ENCODE data around the gene ENHO. TPM values are rescaled to one million over a fixed set of nuclear protein-coding genes. Genes with fewer than 3 reads are reported as not detected.

The ENHO gene
- polyA plus RNA-seq, 1 donor (not counting 4 experiments of a cell fraction or from before 2014, with no cell fraction given) = not detected

- peaks cover 20% of the 10 kb centered on the region for H3K27me3 ChIP-seq (ENCODE audit: control insufficient read depth, extremely low read depth, insufficient read depth, low read length)
- no peaks in the 10 kb centered on the region for H3K9me1 ChIP-seq (ENCODE audit: control insufficient read depth, extremely low read depth, insufficient read depth, low read length)
- no peaks in the 10 kb centered on the region for H3K9me3 ChIP-seq (ENCODE audit: control insufficient read depth, low read depth, low read length)
- peaks cover 5% of the 10 kb centered on the region for H3K4me1 ChIP-seq (ENCODE audit: control insufficient read depth, extremely low read depth, insufficient read depth, low read length)
- H4K20me1 ChIP-seq (ENCODE audit: control insufficient read depth, extremely low read depth, insufficient read depth, low read length) = no peaks in the 10 kb centered on the region
- DNase-seq (ENCODE audit: low read depth, low spot score) (no peak), FAIRE-seq (no peak)
- dilution Hi-C loops (cut with MboI; ENCODE audit: extremely low pct_ligation_motif_present, low sequenced_read_pairs) = no loop called here
- TF ChIP-seq EZH2 (IDR thresholded peaks at IDR 0.05; ENCODE audit: low read length) = no peak
- no peak for TF ChIP-seq CTCF (optimal IDR thresholded peaks at IDR 0.05 in 1 of 3, IDR thresholded peaks at IDR 0.05 in 1 of 3, conservative IDR thresholded peaks at IDR 0.05 in 1 of 3; ENCODE audit: extremely low read depth in 1 of 3, insufficient read depth in 2 of 3, low read length in 3 of 3)
- H3K79me2 ChIP-seq (ENCODE audit: control insufficient read depth, insufficient read depth, low read length) = no peaks in the 10 kb centered on the region
- H2AFZ ChIP-seq (ENCODE audit: control insufficient read depth, low read length) = no peak overlapping the region
- H3K4me2 ChIP-seq (ENCODE audit: control insufficient read depth, extremely low read depth, insufficient read depth, low read depth, low read length) = no peak overlapping the region
- no peak overlapping the region for H3K27ac ChIP-seq (ENCODE audit: control insufficient read depth, insufficient read depth, low read length)
- H3K36me3 ChIP-seq (ENCODE audit: control insufficient read depth in 2 of 2, extremely low read depth in 1 of 2, insufficient read depth in 2 of 2, low read length in 2 of 2) = no peaks in the 10 kb centered on the region
- no peak overlapping the region for H3K9ac ChIP-seq (ENCODE audit: control insufficient read depth, extremely low read depth, insufficient read depth, low read length)
- no peak overlapping the region for H3K4me3 ChIP-seq (ENCODE audit: control insufficient read depth in 2 of 3, extremely low read depth in 1 of 3, insufficient read depth in 2 of 3, low read depth in 1 of 3, low read length in 3 of 3)
Measured at GRCh38 chr9:34520505-34521385, 2.0 kb downstream of the ENHO start.

- no peak overlapping the region for H2AFZ ChIP-seq (ENCODE audit: control insufficient read depth, low read length)
- FAIRE-seq = no peak
- no peaks in the 10 kb centered on the region for H3K9me1 ChIP-seq (ENCODE audit: control insufficient read depth, extremely low read depth, insufficient read depth, low read length)
- peaks cover 20% of the 10 kb centered on the region for H3K27me3 ChIP-seq (ENCODE audit: control insufficient read depth, extremely low read depth, insufficient read depth, low read length)
- H3K4me2 ChIP-seq (ENCODE audit: control insufficient read depth, extremely low read depth, insufficient read depth, low read depth, low read length) = no peak overlapping the region
- H3K27ac ChIP-seq (ENCODE audit: control insufficient read depth, insufficient read depth, low read length) = no peak overlapping the region
- no peak overlapping the region for H3K9ac ChIP-seq (ENCODE audit: control insufficient read depth, extremely low read depth, insufficient read depth, low read length)
- H3K4me3 ChIP-seq (ENCODE audit: control insufficient read depth in 2 of 3, extremely low read depth in 1 of 3, insufficient read depth in 2 of 3, low read depth in 1 of 3, low read length in 3 of 3) = no peak overlapping the region
- no peak for DNase-seq (ENCODE audit: low read depth, low spot score)
- peaks cover 5% of the 10 kb centered on the region for H3K4me1 ChIP-seq (ENCODE audit: control insufficient read depth, extremely low read depth, insufficient read depth, low read length)
- H3K9me3 ChIP-seq (ENCODE audit: control insufficient read depth, low read depth, low read length) = no peaks in the 10 kb centered on the region
- TF ChIP-seq EZH2 (IDR thresholded peaks at IDR 0.05; ENCODE audit: low read length) = no peak
- TF ChIP-seq CTCF (optimal IDR thresholded peaks at IDR 0.05 in 1 of 3, IDR thresholded peaks at IDR 0.05 in 1 of 3, conservative IDR thresholded peaks at IDR 0.05 in 1 of 3; ENCODE audit: extremely low read depth in 1 of 3, insufficient read depth in 2 of 3, low read length in 3 of 3) = no peak
- dilution Hi-C loops (cut with MboI; ENCODE audit: extremely low pct_ligation_motif_present, low sequenced_read_pairs) = no loop called here
- H3K36me3 ChIP-seq (ENCODE audit: control insufficient read depth in 2 of 2, extremely low read depth in 1 of 2, insufficient read depth in 2 of 2, low read length in 2 of 2) = no peaks in the 10 kb centered on the region
- H3K79me2 ChIP-seq (ENCODE audit: control insufficient read depth, insufficient read depth, low read length) = no peaks in the 10 kb centered on the region
- no peaks in the 10 kb centered on the region for H4K20me1 ChIP-seq (ENCODE audit: control insufficient read depth, extremely low read depth, insufficient read depth, low read length)
Measured at GRCh38 chr9:34520096-34520495, 2.7 kb downstream of the ENHO start.

All from keratinocyte (primary cell).